ENCODE results near the gene PDE5A.

GRCh38 chr4:119625761-119626160 is 2.8 kb downstream of the PDE5A start:
- TF ChIP-seq, protein P1, sequence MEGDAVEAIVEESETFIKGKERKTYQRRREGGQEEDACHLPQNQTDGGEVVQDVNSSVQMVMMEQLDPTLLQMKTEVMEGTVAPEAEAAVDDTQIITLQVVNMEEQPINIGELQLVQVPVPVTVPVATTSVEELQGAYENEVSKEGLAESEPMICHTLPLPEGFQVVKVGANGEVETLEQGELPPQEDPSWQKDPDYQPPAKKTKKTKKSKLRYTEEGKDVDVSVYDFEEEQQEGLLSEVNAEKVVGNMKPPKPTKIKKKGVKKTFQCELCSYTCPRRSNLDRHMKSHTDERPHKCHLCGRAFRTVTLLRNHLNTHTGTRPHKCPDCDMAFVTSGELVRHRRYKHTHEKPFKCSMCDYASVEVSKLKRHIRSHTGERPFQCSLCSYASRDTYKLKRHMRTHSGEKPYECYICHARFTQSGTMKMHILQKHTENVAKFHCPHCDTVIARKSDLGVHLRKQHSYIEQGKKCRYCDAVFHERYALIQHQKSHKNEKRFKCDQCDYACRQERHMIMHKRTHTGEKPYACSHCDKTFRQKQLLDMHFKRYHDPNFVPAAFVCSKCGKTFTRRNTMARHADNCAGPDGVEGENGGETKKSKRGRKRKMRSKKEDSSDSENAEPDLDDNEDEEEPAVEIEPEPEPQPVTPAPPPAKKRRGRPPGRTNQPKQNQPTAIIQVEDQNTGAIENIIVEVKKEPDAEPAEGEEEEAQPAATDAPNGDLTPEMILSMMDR (tag by site-specific recombination; IDR thresholded peaks at IDR 0.05) = no peak
- TF ChIP-seq ZEB2 (tag by site-specific recombination; IDR thresholded peaks at IDR 0.05) = no peak
- no peak for TF ChIP-seq ZBTB7A (tag by site-specific recombination; IDR thresholded peaks at IDR 0.05; ENCODE audit: low read depth)
- TF ChIP-seq KLF9 (tag by site-specific recombination; IDR thresholded peaks at IDR 0.05; ENCODE audit: low read depth) = no peak
- TF ChIP-seq ZNF501 (tag by site-specific recombination; IDR thresholded peaks at IDR 0.05) = no peak
- TF ChIP-seq ZBTB8A (tag by site-specific recombination; IDR thresholded peaks at IDR 0.05) = no peak
- TF ChIP-seq ZBTB20 (tag by site-specific recombination; IDR thresholded peaks at IDR 0.05) = no peak
- TF ChIP-seq ZNF133 (tag by site-specific recombination; IDR thresholded peaks at IDR 0.05) = no peak
- no peak for TF ChIP-seq YY1 (tag by site-specific recombination; IDR thresholded peaks at IDR 0.05)
- TF ChIP-seq EGR2 (tag by site-specific recombination; IDR thresholded peaks at IDR 0.05; ENCODE audit: low read depth) = no peak

Data from HEK293 (cell line).